ENCODE data around the gene TRAP1.

GRCh38 chr16:3650631-3651265 lies 66.6 kb downstream of the TRAP1 start:
- TF ChIP-seq CTCF (IDR thresholded peaks at IDR 0.05) = no peak
- TF ChIP-seq POLR2A (IDR thresholded peaks at IDR 0.05) = no peak

Measured in body of pancreas (tissue), 4 donors.